ENCODE measurements around the gene STK17B.

Gene STK17B

GRCh38 chr2:196183528-196184231, 12.3 kb upstream of the STK17B start:
- no peak for DNase-seq (ENCODE audit: low read depth in 2 of 2)

- no peak for DNase-seq (ENCODE audit: low read depth in 2 of 2)
Observed at GRCh38 chr2:196183172-196183473, 11.7 kb upstream of the STK17B start.

- DNase-seq (ENCODE audit: low read depth in 2 of 2): no peak
Observed at GRCh38 chr2:196182439-196183171, 11.2 kb upstream of the STK17B start.

GRCh38 chr2:196181484-196181883, 10.1 kb upstream of the STK17B start:
- no peak for DNase-seq (ENCODE audit: low read depth in 2 of 2)

- no peak for DNase-seq (ENCODE audit: low read depth in 2 of 2)
Observed at GRCh38 chr2:196177124-196177523, 5.7 kb upstream of the STK17B start.

- DNase-seq (ENCODE audit: low read depth in 2 of 2): no peak
Observed at GRCh38 chr2:196176142-196176738, 4.9 kb upstream of the STK17B start.

GRCh38 chr2:196174404-196174803, 3.0 kb upstream of the STK17B start:
- no peak for DNase-seq (ENCODE audit: low read depth in 2 of 2)

GRCh38 chr2:196173505-196173904, 2.1 kb upstream of the STK17B start:
- DNase-seq (ENCODE audit: low read depth in 2 of 2): no peak

- no peak for DNase-seq (ENCODE audit: low read depth in 2 of 2)
Observed at GRCh38 chr2:196172951-196173350, 1.6 kb upstream of the STK17B start.

GRCh38 chr2:196171946-196172345, 568 bp upstream of the STK17B start:
- DNase-seq (ENCODE audit: low read depth in 2 of 2): no peak

- no peak for DNase-seq (ENCODE audit: low read depth in 2 of 2)
Observed at GRCh38 chr2:196170606-196171247, 651 bp downstream of the STK17B start.

- no peak for DNase-seq (ENCODE audit: low read depth in 2 of 2)
Observed at GRCh38 chr2:196170213-196170605, 1.2 kb downstream of the STK17B start.

GRCh38 chr2:196169516-196169915, 1.9 kb downstream of the STK17B start:
- DNase-seq (ENCODE audit: low read depth in 2 of 2): no peak

GRCh38 chr2:196168181-196168580, 3.2 kb downstream of the STK17B start:
- no peak for DNase-seq (ENCODE audit: low read depth in 2 of 2)

GRCh38 chr2:196167666-196168065, 3.7 kb downstream of the STK17B start:
- no peak for DNase-seq (ENCODE audit: low read depth in 2 of 2)

- peak; percentile 82 to 83 for DNase-seq (ENCODE audit: low read depth in 2 of 2)
Observed at GRCh38 chr2:196166876-196167275, 4.5 kb downstream of the STK17B start.

- no peak for DNase-seq (ENCODE audit: low read depth in 2 of 2)
Observed at GRCh38 chr2:196165016-196165415, 6.4 kb downstream of the STK17B start.

- no peak for DNase-seq (ENCODE audit: low read depth in 2 of 2)
Observed at GRCh38 chr2:196163285-196163684, 8.1 kb downstream of the STK17B start.

- no peak for DNase-seq (ENCODE audit: low read depth in 2 of 2)
Observed at GRCh38 chr2:196162586-196163175, 8.7 kb downstream of the STK17B start.

GRCh38 chr2:196160946-196161345, 10.4 kb downstream of the STK17B start:
- DNase-seq (ENCODE audit: low read depth in 2 of 2): no peak

- DNase-seq (ENCODE audit: low read depth in 2 of 2): peak; percentile 86 to 87
Observed at GRCh38 chr2:196160101-196160500, 11.3 kb downstream of the STK17B start.

GRCh38 chr2:196159221-196159892, 12.0 kb downstream of the STK17B start:
- DNase-seq (ENCODE audit: low read depth in 2 of 2): no peak

Data from fibroblast of skin of left quadriceps (primary cell).